H9 (cell line): ENCODE data around the gene KRTAP10-3. TPM values are rescaled to one million over a fixed set of nuclear protein-coding genes. Genes with fewer than 3 reads are reported as not detected.
A peak's percentile ranks its signal among the peaks of the same experiment; 100 is the strongest.

Experiments
- DNase-seq: peaks from one replicate; pipeline ENCODE4 v3.0.0-alpha.2; 2017
- H2AFZ ChIP-seq: one replicate; pipeline ENCODE4 v1.6.1; 2013; ENCODE audit warnings: mild to moderate bottlenecking, low read length, control low read depth, moderate library complexity
- H2AK5ac ChIP-seq: 2 replicates; pipeline ENCODE4 v1.6.1; 2013; ENCODE audit warnings: low read length, control low read depth, mixed read lengths; ENCODE audit not compliant: insufficient read length
- H2BK120ac ChIP-seq: one replicate; pipeline ENCODE4 v1.6.1; 2013; ENCODE audit warnings: low read depth, mild to moderate bottlenecking, low read length, control low read depth, inconsistent platforms; ENCODE audit not compliant: poor library complexity, severe bottlenecking
- H2BK12ac ChIP-seq: 2 replicates; pipeline ENCODE4 v1.6.1; 2013; ENCODE audit warnings: low read length, control low read depth, mixed read lengths, low read depth; ENCODE audit not compliant: insufficient read length
- H2BK15ac ChIP-seq: 2 replicates; pipeline ENCODE4 v1.6.1; 2013; ENCODE audit warnings: low read depth, low read length, control low read depth
- H2BK20ac ChIP-seq: one replicate; pipeline ENCODE4 v1.6.1; 2013; ENCODE audit warnings: low read depth, mild to moderate bottlenecking, low read length, control low read depth, inconsistent platforms; ENCODE audit not compliant: poor library complexity, severe bottlenecking
- H2BK5ac ChIP-seq: 2 replicates; pipeline ENCODE4 v1.6.1; 2013; ENCODE audit warnings: low read length, control low read depth, mixed read lengths; ENCODE audit not compliant: insufficient read length
- H3K14ac ChIP-seq: 2 replicates; pipeline ENCODE4 v1.6.1; 2013; ENCODE audit warnings: low read length, control low read depth; ENCODE audit not compliant: insufficient read depth
- H3K18ac ChIP-seq: 2 replicates; pipeline ENCODE4 v1.6.1; 2013; ENCODE audit warnings: low read depth, mild to moderate bottlenecking, mixed read lengths, low read length, control low read depth; ENCODE audit not compliant: insufficient read length
- H3K23ac ChIP-seq: 2 replicates; pipeline ENCODE4 v1.6.1; 2013; ENCODE audit warnings: low read length, control low read depth, mixed read lengths, low read depth; ENCODE audit not compliant: insufficient read length
- H3K23me2 ChIP-seq: 2 replicates; pipeline ENCODE4 v1.6.1; 2013; ENCODE audit warnings: low read depth, mild to moderate bottlenecking, mixed read lengths, low read length, control low read depth; ENCODE audit not compliant: insufficient read length, poor library complexity, severe bottlenecking
- H3K27ac ChIP-seq: 2 replicates; pipeline ENCODE4 v1.5.1; 2013; ENCODE audit warnings: low read length, control low read depth, mixed read lengths, low read depth; ENCODE audit not compliant: insufficient read length
- H3K27me3 ChIP-seq: 2 replicates; pipeline ENCODE4 v1.6.1; 2013; ENCODE audit warnings: low read length, control low read depth, inconsistent platforms; ENCODE audit not compliant: insufficient read depth
- H3K4ac ChIP-seq: 2 replicates; pipeline ENCODE4 v1.6.1; 2013; ENCODE audit warnings: low read depth, mild to moderate bottlenecking, control low read depth, inconsistent platforms, low read length, moderate library complexity
- H3K4me1 ChIP-seq: 2 replicates; pipeline ENCODE4 v1.6.1; 2013; ENCODE audit warnings: low read length, control low read depth, inconsistent platforms; ENCODE audit not compliant: insufficient read depth
- H3K4me2 ChIP-seq: 2 replicates; pipeline ENCODE4 v1.6.1; 2013; ENCODE audit warnings: low read length, control low read depth, mixed read lengths; ENCODE audit not compliant: insufficient read length, insufficient read depth
- H3K56ac ChIP-seq: 2 replicates; pipeline ENCODE4 v1.6.1; 2013; ENCODE audit warnings: low read depth, mild to moderate bottlenecking, mixed read lengths, low read length, control low read depth; ENCODE audit not compliant: insufficient read length
- H3K79me1 ChIP-seq: 2 replicates; pipeline ENCODE4 v1.6.1; 2013; ENCODE audit warnings: low read depth, mild to moderate bottlenecking, moderate library complexity, low read length, control low read depth, inconsistent platforms; ENCODE audit not compliant: insufficient read depth, poor library complexity, severe bottlenecking
- H3K79me2 ChIP-seq: 2 replicates; pipeline ENCODE4 v1.6.1; 2013; ENCODE audit warnings: low read length, control low read depth, inconsistent platforms; ENCODE audit not compliant: insufficient read depth
- H3K9ac ChIP-seq: 2 replicates; pipeline ENCODE4 v1.6.1; 2013; ENCODE audit warnings: low read length, control low read depth, mixed read lengths; ENCODE audit not compliant: insufficient read length; ENCODE audit errors: extremely low read depth
- H3K9me3 ChIP-seq: one replicate; pipeline ENCODE4 v1.6.1; 2013; ENCODE audit warnings: low read depth, low read length, inconsistent platforms; ENCODE audit not compliant: control insufficient read depth
- H3T11ph ChIP-seq: one replicate; pipeline ENCODE4 v1.6.1; 2013; ENCODE audit warnings: mild to moderate bottlenecking, low read length, control low read depth, inconsistent platforms
- H4K20me1 ChIP-seq: one replicate; pipeline ENCODE4 v1.6.1; 2013; ENCODE audit not compliant: control insufficient read depth, insufficient read length, insufficient read depth
- H4K5ac ChIP-seq: 2 replicates; pipeline ENCODE4 v1.6.1; 2013; ENCODE audit warnings: low read depth, mild to moderate bottlenecking, mixed read lengths, low read length, control low read depth; ENCODE audit not compliant: insufficient read length
- H4K8ac ChIP-seq: replicated peaks from 2 replicates; pipeline ENCODE4 v1.6.1; 2013; ENCODE audit warnings: low read length, control low read depth, mixed read lengths, low read depth; ENCODE audit not compliant: insufficient read length
- H4K91ac ChIP-seq: 2 replicates; pipeline ENCODE4 v1.6.1; 2013; ENCODE audit warnings: low read depth, mild to moderate bottlenecking, moderate library complexity, mixed read lengths, low read length, control low read depth; ENCODE audit not compliant: insufficient read length
- H3K27ac Mint-ChIP-seq, 3 experiments: 2 replicates in 2 of 3; 3 replicates in 1 of 3; pipeline ENCODE4 v1.8.0; 2020 to 2021; ENCODE audit warnings: mixed read lengths in 3 of 3, mild to moderate bottlenecking in 1 of 3, moderate library complexity in 1 of 3
- H3K27me3 Mint-ChIP-seq: 2 replicates; pipeline ENCODE4 v1.8.0; 2021; ENCODE audit warnings: low read depth, mild to moderate bottlenecking, moderate library complexity, mixed read lengths
- H3K36me3 Mint-ChIP-seq, 3 experiments: 2 replicates in 2 of 3; 3 replicates in 1 of 3; pipeline ENCODE4 v1.8.0; 2020 to 2021; ENCODE audit warnings: low read depth in 3 of 3, mixed read lengths in 3 of 3; ENCODE audit not compliant: insufficient read depth in 1 of 3
- H3K4me1 Mint-ChIP-seq, 2 experiments: 2 replicates each; pipeline ENCODE4 v1.8.0; 2020; ENCODE audit warnings: mixed read lengths in 2 of 2
- H3K4me3 Mint-ChIP-seq, 2 experiments: 2 replicates in 1 of 2; 3 replicates in 1 of 2; pipeline ENCODE4 v1.8.0; 2020 to 2021; ENCODE audit warnings: mild to moderate bottlenecking in 2 of 2, mixed read lengths in 2 of 2, moderate library complexity in 1 of 2
- H3K9me3 Mint-ChIP-seq, 2 experiments: 2 replicates in 1 of 2; 3 replicates in 1 of 2; pipeline ENCODE4 v1.8.0; 2020; ENCODE audit warnings: mild to moderate bottlenecking in 2 of 2, mixed read lengths in 2 of 2, moderate library complexity in 1 of 2
- WGBS: extraction: QIAGEN DNeasy Blood & Tissue Kit; methylation state at CpG from one replicate; pipeline ENCODE4 v1.1.7; 2013; ENCODE audit warnings: missing lambda C conversion rate, low lambda C conversion rate, mixed read lengths; ENCODE audit not compliant: insufficient read length; ENCODE audit errors: extremely low coverage; 5-methylcytosine and 5-hydroxymethylcytosine counted together
- total RNA-seq: library from RNA; stranded (reverse); gene quantifications from 2 replicates; pipeline ENCODE4 v1.2.1, GENCODE V29; 2021
- TF ChIP-seq, protein P1 (sequence below): fragments of 200-600 bp; sonication (generic); conservative IDR thresholded peaks from 3 replicates; pipeline ENCODE4 v1.8.0; 2021; ENCODE audit warnings: antibody characterized with exemption, mild to moderate bottlenecking

The KRTAP10-3 gene
- total RNA-seq, 1 experiment from 2014 or later = not detected

DNA sequence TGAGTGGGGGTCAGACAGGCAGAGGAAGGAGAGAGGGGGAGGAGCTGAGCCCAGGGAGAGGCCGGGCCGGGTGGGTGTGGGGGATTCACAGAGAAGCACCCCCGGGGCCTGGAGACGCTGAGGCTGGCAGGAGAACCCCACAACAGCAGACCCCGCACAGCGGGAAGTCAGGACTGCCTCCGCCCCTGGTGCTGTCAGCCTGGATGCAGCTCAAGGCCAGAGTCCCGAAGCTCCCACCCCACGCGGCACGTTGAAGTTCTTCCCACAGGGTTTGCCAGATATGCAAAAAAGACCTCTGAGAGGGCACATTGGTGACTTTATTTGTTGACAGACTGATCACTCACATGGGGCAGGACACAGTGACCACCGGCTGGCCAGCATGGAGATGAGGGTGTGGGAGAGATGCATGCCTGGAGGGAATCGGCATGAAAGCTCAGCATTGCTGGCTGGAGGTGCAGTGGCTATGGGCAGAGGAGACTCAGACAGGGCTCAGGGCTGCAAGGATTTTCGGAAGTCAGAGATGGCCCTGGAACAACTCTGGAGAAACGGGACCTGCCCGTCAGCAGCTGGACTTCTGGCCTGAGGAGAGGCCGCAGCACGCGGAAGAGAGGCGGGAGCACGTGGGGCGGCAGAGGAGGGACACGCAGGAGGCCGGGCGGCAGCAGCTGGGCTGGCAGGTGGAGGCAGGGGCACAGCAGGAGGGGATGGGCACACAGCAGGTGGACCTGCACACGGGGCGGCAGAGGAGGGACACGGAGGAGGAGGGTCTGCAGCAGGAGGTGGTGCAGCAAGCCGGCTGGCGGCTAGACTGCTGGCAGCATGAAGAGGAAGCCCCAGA, 885 bp downstream of the KRTAP10-3 start:
- Mint-ChIP-seq H3K9me3 (no peaks in the 10 kb centered on the region; a peak in 1 of 5 replicates), H3K36me3 (no peaks in the 10 kb centered on the region), H3K27me3 (peaks cover 12% of the 10 kb centered on the region), H3K27ac (peak overlapping the region in 2 of 3 experiments; percentile 62 to 85; a peak in 3 of 7 replicates), H3K4me3 (no peak overlapping the region), H3K4me1 (peaks cover 16 to 17% of the 10 kb centered on the region in 2 experiments)
- no peak overlapping the region for H2BK120ac ChIP-seq
- no CpG with 5 or more reads among the region's 30 CpGs for WGBS
- TF ChIP-seq, protein P1, sequence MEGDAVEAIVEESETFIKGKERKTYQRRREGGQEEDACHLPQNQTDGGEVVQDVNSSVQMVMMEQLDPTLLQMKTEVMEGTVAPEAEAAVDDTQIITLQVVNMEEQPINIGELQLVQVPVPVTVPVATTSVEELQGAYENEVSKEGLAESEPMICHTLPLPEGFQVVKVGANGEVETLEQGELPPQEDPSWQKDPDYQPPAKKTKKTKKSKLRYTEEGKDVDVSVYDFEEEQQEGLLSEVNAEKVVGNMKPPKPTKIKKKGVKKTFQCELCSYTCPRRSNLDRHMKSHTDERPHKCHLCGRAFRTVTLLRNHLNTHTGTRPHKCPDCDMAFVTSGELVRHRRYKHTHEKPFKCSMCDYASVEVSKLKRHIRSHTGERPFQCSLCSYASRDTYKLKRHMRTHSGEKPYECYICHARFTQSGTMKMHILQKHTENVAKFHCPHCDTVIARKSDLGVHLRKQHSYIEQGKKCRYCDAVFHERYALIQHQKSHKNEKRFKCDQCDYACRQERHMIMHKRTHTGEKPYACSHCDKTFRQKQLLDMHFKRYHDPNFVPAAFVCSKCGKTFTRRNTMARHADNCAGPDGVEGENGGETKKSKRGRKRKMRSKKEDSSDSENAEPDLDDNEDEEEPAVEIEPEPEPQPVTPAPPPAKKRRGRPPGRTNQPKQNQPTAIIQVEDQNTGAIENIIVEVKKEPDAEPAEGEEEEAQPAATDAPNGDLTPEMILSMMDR = no peak
- H3K4me1 ChIP-seq = no peaks in the 10 kb centered on the region
- no peaks in the 10 kb centered on the region for H3K79me1 ChIP-seq
- no peak overlapping the region for H2AK5ac ChIP-seq
- no peak overlapping the region for H3K18ac ChIP-seq
- H3K23ac ChIP-seq = no peak overlapping the region
- H2BK20ac ChIP-seq = no peak overlapping the region
- H3K14ac ChIP-seq = no peak overlapping the region; the same call in 1 of the 2 replicates
- H3K23me2 ChIP-seq = no peaks in the 10 kb centered on the region
- H3T11ph ChIP-seq = no peak overlapping the region
- H4K91ac ChIP-seq = no peak overlapping the region
- H2BK15ac ChIP-seq = no peak overlapping the region
- no peak overlapping the region for H3K4ac ChIP-seq
- no peak overlapping the region for H2AFZ ChIP-seq
- no peak overlapping the region for H2BK5ac ChIP-seq
- H3K79me2 ChIP-seq = no peaks in the 10 kb centered on the region
- H4K5ac ChIP-seq = no peak overlapping the region
- DNase-seq = no peak
- H3K9ac ChIP-seq = no peak overlapping the region
- no peaks in the 10 kb centered on the region for H3K9me3 ChIP-seq
- H3K27ac ChIP-seq = no peak overlapping the region
- no peak overlapping the region for H3K56ac ChIP-seq
- no peak overlapping the region for H3K4me2 ChIP-seq
- no peaks in the 10 kb centered on the region for H4K20me1 ChIP-seq
- no peaks in the 10 kb centered on the region for H3K27me3 ChIP-seq
- H4K8ac ChIP-seq = no peak overlapping the region
- H2BK12ac ChIP-seq = no peak overlapping the region
